ENCODE results near the gene QRSL1. TPM values are rescaled to one million over a fixed set of nuclear protein-coding genes. Genes with fewer than 3 reads are reported as not detected.
A peak's percentile ranks its signal among the peaks of the same experiment; 100 is the strongest.

Gene QRSL1
- total RNA-seq, 1 experiment from 2014 or later, result 18.4 TPM

DNA sequence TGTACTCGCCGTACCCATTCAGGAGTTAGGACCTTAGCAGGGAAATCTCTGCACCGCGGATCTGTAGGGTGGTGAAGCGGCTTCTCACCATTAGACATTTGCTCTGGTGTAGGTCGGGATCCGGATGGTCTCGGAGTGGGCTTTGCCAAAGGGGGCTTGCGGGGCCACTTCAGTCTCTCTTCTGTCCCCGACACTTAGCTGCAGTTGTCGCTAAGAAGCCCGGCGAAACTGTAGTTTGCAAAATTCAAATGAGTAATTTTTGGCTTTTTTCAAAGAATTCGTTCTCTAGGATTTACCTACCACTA lies 433 bp downstream of the QRSL1 start:
- Histone ChIP-seq H3K4me1 (ENCODE audit: control insufficient read depth, insufficient read depth, low read length) (peaks cover 25% of the 10 kb centered on the region), H3K27ac (ENCODE audit: low read length) (peak overlapping the region; percentile 97), H3K27me3 (ENCODE audit: control insufficient read depth, insufficient read depth, low read length) (no peaks in the 10 kb centered on the region), H3K4me3 (ENCODE audit: low read depth in 2 of 2, low read length in 2 of 2) (peak overlapping the region; percentile 86 to 88), H3K9me3 (ENCODE audit: control insufficient read depth, insufficient read depth, low read depth, low read length) (no peaks in the 10 kb centered on the region), H3K36me3 (ENCODE audit: control insufficient read depth, insufficient read depth, low read length) (no peaks in the 10 kb centered on the region; the same call in 1 of the 2 replicates)
- POLR2A ChIA-PET, result interaction anchor here (0.6 kb wide), 1 partner anchor 63 kb away, joined by 13 read pairs; no protein-coding TSS in a partner anchor
- intact Hi-C loops (cut with micrococcal nuclease; ENCODE audit: unreplicated experiment), result no loop called here
- DNase-seq (ENCODE audit: low read depth, low spot score), result no peak
- in situ Hi-C loops (cut with HindIII; ENCODE audit: low pct_unique_long_range_greater_than_20kb, low sequenced_read_pairs), result no loop called here
- BruUV-seq (replicated peaks), result no TSS peak
- TF ChIP-seq TCF7L2 (IDR thresholded peaks at IDR 0.05; ENCODE audit: low read depth, low read length) (no peak), SIN3A (IDR thresholded peaks at IDR 0.05; ENCODE audit: borderline replicate concordance, insufficient read depth, low read depth, low read length) (no peak), POLR2AphosphoS5 (IDR thresholded peaks at IDR 0.05; ENCODE audit: low read depth, low read length) (no peak)
- TF ChIP-seq, protein P1, sequence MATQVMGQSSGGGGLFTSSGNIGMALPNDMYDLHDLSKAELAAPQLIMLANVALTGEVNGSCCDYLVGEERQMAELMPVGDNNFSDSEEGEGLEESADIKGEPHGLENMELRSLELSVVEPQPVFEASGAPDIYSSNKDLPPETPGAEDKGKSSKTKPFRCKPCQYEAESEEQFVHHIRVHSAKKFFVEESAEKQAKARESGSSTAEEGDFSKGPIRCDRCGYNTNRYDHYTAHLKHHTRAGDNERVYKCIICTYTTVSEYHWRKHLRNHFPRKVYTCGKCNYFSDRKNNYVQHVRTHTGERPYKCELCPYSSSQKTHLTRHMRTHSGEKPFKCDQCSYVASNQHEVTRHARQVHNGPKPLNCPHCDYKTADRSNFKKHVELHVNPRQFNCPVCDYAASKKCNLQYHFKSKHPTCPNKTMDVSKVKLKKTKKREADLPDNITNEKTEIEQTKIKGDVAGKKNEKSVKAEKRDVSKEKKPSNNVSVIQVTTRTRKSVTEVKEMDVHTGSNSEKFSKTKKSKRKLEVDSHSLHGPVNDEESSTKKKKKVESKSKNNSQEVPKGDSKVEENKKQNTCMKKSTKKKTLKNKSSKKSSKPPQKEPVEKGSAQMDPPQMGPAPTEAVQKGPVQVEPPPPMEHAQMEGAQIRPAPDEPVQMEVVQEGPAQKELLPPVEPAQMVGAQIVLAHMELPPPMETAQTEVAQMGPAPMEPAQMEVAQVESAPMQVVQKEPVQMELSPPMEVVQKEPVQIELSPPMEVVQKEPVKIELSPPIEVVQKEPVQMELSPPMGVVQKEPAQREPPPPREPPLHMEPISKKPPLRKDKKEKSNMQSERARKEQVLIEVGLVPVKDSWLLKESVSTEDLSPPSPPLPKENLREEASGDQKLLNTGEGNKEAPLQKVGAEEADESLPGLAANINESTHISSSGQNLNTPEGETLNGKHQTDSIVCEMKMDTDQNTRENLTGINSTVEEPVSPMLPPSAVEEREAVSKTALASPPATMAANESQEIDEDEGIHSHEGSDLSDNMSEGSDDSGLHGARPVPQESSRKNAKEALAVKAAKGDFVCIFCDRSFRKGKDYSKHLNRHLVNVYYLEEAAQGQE (IDR thresholded peaks at IDR 0.05; ENCODE audit: insufficient read depth in 1 of 2, low read depth in 2 of 2, low read length in 1 of 2), result no peak
- TF ChIP-seq, protein P2, sequence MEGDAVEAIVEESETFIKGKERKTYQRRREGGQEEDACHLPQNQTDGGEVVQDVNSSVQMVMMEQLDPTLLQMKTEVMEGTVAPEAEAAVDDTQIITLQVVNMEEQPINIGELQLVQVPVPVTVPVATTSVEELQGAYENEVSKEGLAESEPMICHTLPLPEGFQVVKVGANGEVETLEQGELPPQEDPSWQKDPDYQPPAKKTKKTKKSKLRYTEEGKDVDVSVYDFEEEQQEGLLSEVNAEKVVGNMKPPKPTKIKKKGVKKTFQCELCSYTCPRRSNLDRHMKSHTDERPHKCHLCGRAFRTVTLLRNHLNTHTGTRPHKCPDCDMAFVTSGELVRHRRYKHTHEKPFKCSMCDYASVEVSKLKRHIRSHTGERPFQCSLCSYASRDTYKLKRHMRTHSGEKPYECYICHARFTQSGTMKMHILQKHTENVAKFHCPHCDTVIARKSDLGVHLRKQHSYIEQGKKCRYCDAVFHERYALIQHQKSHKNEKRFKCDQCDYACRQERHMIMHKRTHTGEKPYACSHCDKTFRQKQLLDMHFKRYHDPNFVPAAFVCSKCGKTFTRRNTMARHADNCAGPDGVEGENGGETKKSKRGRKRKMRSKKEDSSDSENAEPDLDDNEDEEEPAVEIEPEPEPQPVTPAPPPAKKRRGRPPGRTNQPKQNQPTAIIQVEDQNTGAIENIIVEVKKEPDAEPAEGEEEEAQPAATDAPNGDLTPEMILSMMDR (IDR thresholded peaks at IDR 0.05), result no peak
- no peak for ATAC-seq
- CTCF ChIA-PET, result no interaction called here

DNA sequence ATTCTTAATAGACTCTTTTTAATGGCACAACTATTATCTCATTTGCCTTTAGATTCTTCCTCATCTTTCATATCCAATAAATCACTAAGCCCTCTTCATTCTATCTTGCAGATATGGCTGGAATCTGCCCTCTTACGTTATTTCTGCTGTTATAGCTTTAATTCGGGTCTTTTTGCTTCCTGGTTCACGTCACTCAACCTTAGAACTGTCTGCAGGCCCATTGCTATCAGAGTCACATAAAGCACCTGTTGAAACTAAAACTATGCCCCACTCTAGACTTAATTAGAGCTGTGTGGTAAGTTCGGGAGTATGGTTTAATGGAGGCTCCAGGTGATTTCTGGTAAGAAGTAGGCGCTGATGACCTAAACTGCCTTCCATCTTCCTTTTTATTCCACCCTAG lies 988 bp downstream of the QRSL1 start:
- H3K4me3 ChIP-seq (ENCODE audit: low read depth in 2 of 2, low read length in 2 of 2), result peak overlapping the region; percentile 86 to 88
- ATAC-seq, result no peak
- BruUV-seq (replicated peaks), result TSS peak; percentile 76
- peak overlapping the region; percentile 97 for H3K27ac ChIP-seq (ENCODE audit: low read length)
- no peak for DNase-seq (ENCODE audit: low read depth, low spot score)
- in situ Hi-C loops (cut with HindIII; ENCODE audit: low pct_unique_long_range_greater_than_20kb, low sequenced_read_pairs) (no loop called here), intact Hi-C loops (cut with micrococcal nuclease; ENCODE audit: unreplicated experiment) (no loop called here)
- peaks cover 25% of the 10 kb centered on the region for H3K4me1 ChIP-seq (ENCODE audit: control insufficient read depth, insufficient read depth, low read length)
- POLR2A ChIA-PET, result interaction anchor here (0.6 kb wide), 2 partner anchors 64 to 313 kb away, joined by 4 to 13 read pairs; no protein-coding TSS in a partner anchor
- no peaks in the 10 kb centered on the region for H3K27me3 ChIP-seq (ENCODE audit: control insufficient read depth, insufficient read depth, low read length)
- no peaks in the 10 kb centered on the region for H3K9me3 ChIP-seq (ENCODE audit: control insufficient read depth, insufficient read depth, low read depth, low read length)
- H3K36me3 ChIP-seq (ENCODE audit: control insufficient read depth, insufficient read depth, low read length), result no peaks in the 10 kb centered on the region; the same call in 1 of the 2 replicates
- TF ChIP-seq, protein P2 (IDR thresholded peaks at IDR 0.05), result no peak
- TF ChIP-seq SIN3A (IDR thresholded peaks at IDR 0.05; ENCODE audit: borderline replicate concordance, insufficient read depth, low read depth, low read length), result no peak
- TF ChIP-seq POLR2AphosphoS5 (IDR thresholded peaks at IDR 0.05; ENCODE audit: low read depth, low read length), result no peak
- no peak for TF ChIP-seq TCF7L2 (IDR thresholded peaks at IDR 0.05; ENCODE audit: low read depth, low read length)
- TF ChIP-seq, protein P1 (IDR thresholded peaks at IDR 0.05; ENCODE audit: insufficient read depth in 1 of 2, low read depth in 2 of 2, low read length in 1 of 2), result no peak
- CTCF ChIA-PET, result no interaction called here
